IMR-90 (cell line): ENCODE results near the gene PALM3. TPM values are rescaled to one million over a fixed set of nuclear protein-coding genes. Genes with fewer than 3 reads are reported as not detected.

Source experiments
- ATAC-seq: fragments of 200-7000 bp; cut with Tn5 transposase; 2 replicates; pipeline ENCODE4 v1.9.1; 2020; ENCODE audit warnings: low read depth, mild to moderate bottlenecking, moderate library complexity
- BruUV-seq: library from RNA; stranded (reverse); fragments of 400-500 nt; replicated peaks from 2 replicates; lab custom pipeline; 2021; lab: Mats Ljungman, UMichigan
- CTCF ChIA-PET: fragments of 300-600 bp; formaldehyde crosslinking; extraction: SDS; loops from one replicate; lab custom pipeline; 2021; ENCODE audit warnings: antibody characterized with exemption; lab: Yijun Ruan, JAX
- POLR2A ChIA-PET: fragments of 300-600 bp; sonication (Branson Sonifier 250); formaldehyde crosslinking; loops from one replicate; lab custom pipeline; 2022; ENCODE audit warnings: antibody characterized with exemption; ENCODE audit not compliant: unreplicated experiment; lab: Charles Lee
- DNase-seq: peaks from one replicate; pipeline ENCODE4 v3.0.0; 2013
- H2AFZ ChIP-seq: replicated peaks from 2 replicates; pipeline ENCODE3; 2013; ENCODE audit warnings: low read length, mild to moderate bottlenecking; ENCODE audit not compliant: poor library complexity
- H2AK5ac ChIP-seq: 2 replicates; pipeline ENCODE4 v1.6.1; 2013; ENCODE audit warnings: low read depth, low read length, inconsistent platforms
- H2AK9ac ChIP-seq: replicated peaks from 2 replicates; pipeline ENCODE3; 2013; ENCODE audit warnings: mild to moderate bottlenecking, low read depth, low read length, moderate library complexity; ENCODE audit not compliant: poor library complexity
- H2BK120ac ChIP-seq: 2 replicates; pipeline ENCODE4 v1.6.1; 2013; ENCODE audit warnings: low read depth, low read length, inconsistent platforms
- H2BK15ac ChIP-seq: 3 replicates; pipeline ENCODE4 v1.6.1; 2013; ENCODE audit warnings: low read depth, low read length, inconsistent platforms
- H2BK20ac ChIP-seq: 2 replicates; pipeline ENCODE4 v1.6.1; 2013; ENCODE audit warnings: low read depth, mild to moderate bottlenecking, inconsistent platforms, low read length, moderate library complexity
- H2BK5ac ChIP-seq: 2 replicates; pipeline ENCODE4 v1.6.1; 2013; ENCODE audit warnings: mild to moderate bottlenecking, low read depth, low read length, inconsistent platforms; ENCODE audit not compliant: poor library complexity, severe bottlenecking
- H3K14ac ChIP-seq: replicated peaks from 2 replicates; pipeline ENCODE4 v1.6.1; 2013; ENCODE audit warnings: low read depth, low read length, inconsistent platforms
- H3K18ac ChIP-seq: 2 replicates; pipeline ENCODE4 v1.6.1; 2013; ENCODE audit warnings: low read depth, low read length, control low read depth
- H3K23ac ChIP-seq: 2 replicates; pipeline ENCODE4 v1.6.1; 2013; ENCODE audit warnings: low read depth, low read length, inconsistent platforms
- H3K27ac ChIP-seq: 2 replicates; pipeline ENCODE4 v1.5.1; 2013; ENCODE audit warnings: mild to moderate bottlenecking, control low read depth, low read length; ENCODE audit not compliant: insufficient read depth
- H3K27me3 ChIP-seq: 2 replicates; pipeline ENCODE4 v1.6.1; 2013; ENCODE audit warnings: low read length; ENCODE audit not compliant: control insufficient read depth, insufficient read depth
- H3K36me3 ChIP-seq: 2 replicates; pipeline ENCODE4 v1.6.1; 2013; ENCODE audit warnings: low read length, mixed read lengths; ENCODE audit not compliant: control insufficient read depth, insufficient read depth
- H3K4ac ChIP-seq: 2 replicates; pipeline ENCODE4 v1.6.1; 2013; ENCODE audit warnings: low read depth, low read length, inconsistent platforms
- H3K4me1 ChIP-seq: 2 replicates; pipeline ENCODE4 v1.6.1; 2013; ENCODE audit warnings: low read length, mixed read lengths; ENCODE audit not compliant: control insufficient read depth, insufficient read depth
- H3K4me2 ChIP-seq: 2 replicates; pipeline ENCODE4 v1.6.1; 2013; ENCODE audit warnings: low read depth, mild to moderate bottlenecking, control low read depth, low read length, moderate library complexity
- H3K4me3 ChIP-seq: 2 replicates; pipeline ENCODE4 v1.5.1; 2013; ENCODE audit warnings: low read depth, mild to moderate bottlenecking, control low read depth, low read length, moderate library complexity; ENCODE audit not compliant: insufficient read depth
- H3K56ac ChIP-seq: 2 replicates; pipeline ENCODE4 v1.6.1; 2013; ENCODE audit warnings: low read length, inconsistent platforms; ENCODE audit not compliant: insufficient read depth; ENCODE audit errors: extremely low read depth
- H3K79me1 ChIP-seq, 2 experiments: 2 replicates each; pipeline ENCODE4 v1.6.1; 2013; ENCODE audit warnings: low read length in 2 of 2, inconsistent platforms in 1 of 2, low read depth in 1 of 2
- H3K9ac ChIP-seq: 2 replicates; pipeline ENCODE4 v1.6.1; 2013; ENCODE audit warnings: low read depth, low read length, control low read depth
- H3K9me1 ChIP-seq: 2 replicates; pipeline ENCODE4 v1.6.1; 2013; ENCODE audit warnings: low read length, inconsistent platforms; ENCODE audit not compliant: insufficient read depth
- H3K9me3 ChIP-seq: 2 replicates; pipeline ENCODE4 v1.6.1; 2013; ENCODE audit warnings: low read length; ENCODE audit not compliant: control insufficient read depth, insufficient read depth
- H4K20me1 ChIP-seq: 2 replicates; pipeline ENCODE4 v1.6.1; 2013; ENCODE audit warnings: low read length, inconsistent platforms; ENCODE audit not compliant: insufficient read depth
- H4K5ac ChIP-seq: 2 replicates; pipeline ENCODE4 v1.6.1; 2013; ENCODE audit warnings: mild to moderate bottlenecking, low read depth, low read length, control low read depth
- H4K8ac ChIP-seq, 2 experiments: 2 replicates each; pipeline ENCODE4 v1.6.1; 2013; ENCODE audit warnings: low read depth in 2 of 2, low read length in 2 of 2, control low read depth in 1 of 2, inconsistent platforms in 1 of 2
- H4K91ac ChIP-seq: 2 replicates; pipeline ENCODE4 v1.6.1; 2013; ENCODE audit warnings: low read depth, low read length, inconsistent platforms; ENCODE audit not compliant: insufficient read depth
- BHLHE40 ChIP-seq: fragments of 150-350 bp; IDR thresholded peaks from 2 replicates; pipeline ENCODE4 v1.6.1; 2016; ENCODE audit warnings: mild to moderate bottlenecking, low read depth, low read length
- CEBPB ChIP-seq: IDR thresholded peaks from 2 replicates; pipeline ENCODE4 v1.6.1; 2012; ENCODE audit warnings: low read depth, low read length, improper control_type of control experiment
- CHD1 ChIP-seq: IDR thresholded peaks from 2 replicates; pipeline ENCODE4 v1.6.1; 2012; ENCODE audit warnings: low read depth, low read length, improper control_type of control experiment
- CTCF ChIP-seq: conservative IDR thresholded peaks from 2 replicates; pipeline ENCODE4 v1.5.1; 2012; ENCODE audit warnings: mild to moderate bottlenecking, low read depth, low read length, improper control_type of control experiment
- FOS ChIP-seq: fragments of 150-350 bp; IDR thresholded peaks from 2 replicates; pipeline ENCODE4 v1.6.1; 2016; ENCODE audit warnings: low read depth, low read length
- MAFK ChIP-seq: IDR thresholded peaks from 2 replicates; pipeline ENCODE4 v1.6.1; 2012; ENCODE audit warnings: low read depth, low read length, improper control_type of control experiment
- MAZ ChIP-seq: IDR thresholded peaks from 2 replicates; pipeline ENCODE4 v1.6.1; 2012; ENCODE audit warnings: low read depth, mild to moderate bottlenecking, low read length, improper control_type of control experiment, moderate library complexity, borderline replicate concordance
- NFE2L2 ChIP-seq: fragments of 150-350 bp; IDR thresholded peaks from 2 replicates; pipeline ENCODE4 v1.6.1; 2016; ENCODE audit warnings: low read depth, mild to moderate bottlenecking, low read length
- POLR2A ChIP-seq: IDR thresholded peaks from 2 replicates; pipeline ENCODE4 v1.6.1; 2012; ENCODE audit warnings: mild to moderate bottlenecking, low read depth, low read length
- RAD21 ChIP-seq: IDR thresholded peaks from 2 replicates; pipeline ENCODE4 v1.6.1; 2012; ENCODE audit warnings: low read length, improper control_type of control experiment
- RFX5 ChIP-seq: IDR thresholded peaks from 2 replicates; pipeline ENCODE4 v1.8.0; 2012; ENCODE audit warnings: low read depth, mild to moderate bottlenecking, low read length, moderate library complexity
- SMC3 ChIP-seq: fragments of 150-350 bp; IDR thresholded peaks from 2 replicates; pipeline ENCODE4 v1.6.1; 2016; ENCODE audit warnings: low read depth, mild to moderate bottlenecking, antibody characterized with exemption, low read length, moderate library complexity
- USF2 ChIP-seq: fragments of 150-350 bp; IDR thresholded peaks from 2 replicates; pipeline ENCODE4 v1.6.1; 2017; ENCODE audit warnings: mild to moderate bottlenecking, antibody characterized with exemption, low read length, low read depth
- WGBS, 2 experiments: methylation state at CpG; one replicate each; pipeline versions ENCODE4 v1.1.5 to v1.1.7; 2013; ENCODE audit warnings: missing lambda C conversion rate in 2 of 2; ENCODE audit not compliant: insufficient read length in 1 of 2; ENCODE audit errors: extremely low coverage in 2 of 2; 5-methylcytosine and 5-hydroxymethylcytosine counted together
- dilution Hi-C: fragments of 300-500 bp; cut with HindIII; formaldehyde crosslinking; loops from one replicate; pipeline ENCODE4 v1.14.3; 2018; ENCODE audit warnings: low sequenced_read_pairs; ENCODE audit not compliant: unreplicated experiment
- in situ Hi-C: fragments of 300-500 bp; cut with MboI; formaldehyde crosslinking; loops from 3 replicates; pipeline ENCODE4 v1.14.3; 2019; ENCODE audit warnings: low sequenced_read_pairs, inconsistent platforms, mixed read lengths
- intact Hi-C: fragments of 100-400 bp; cut with micrococcal nuclease; formaldehyde crosslinking; loops from 2 replicates; pipeline ENCODE4 v1.10.0; 2022
- polyA plus RNA-seq, 3 experiments: library from polyadenylated mRNA; depleted of rRNA; stranded (reverse); fragments of >200 nt; gene quantifications; 2 replicates each; pipeline ENCODE4 v1.2.3, GENCODE V29; 2012; ENCODE audit warnings: low replicate concordance in 1 of 3
- total RNA-seq: library from RNA; depleted of rRNA; stranded (reverse); fragments of >200 nt; gene quantifications from 2 replicates; pipeline ENCODE4 v1.2.3, GENCODE V29; 2012
- TF ChIP-seq, protein P1 (sequence below): fragments of 150-350 bp; IDR thresholded peaks from 2 replicates; pipeline ENCODE4 v1.6.1; 2016; ENCODE audit warnings: low read depth, mild to moderate bottlenecking, low read length, moderate library complexity, borderline replicate concordance

The PALM3 gene
- total and polyA plus RNA-seq, 2 of the 4 experiments (the other 2 are of a cell fraction): 0.18 to 0.84 TPM

GRCh38 chr19:14052470-14052869 lies 9.4 kb downstream of the PALM3 start:
- WGBS, 2 experiments: 87% methylated on average over 3 of the region's 6 CpGs; no CpG with 5 or more reads in 1 of the 2 experiments
- ATAC-seq: no peak

More at GRCh38 chr19:14052470-14052869, 9.4 kb downstream of the PALM3 start:
- no peak overlapping the region for H3K18ac ChIP-seq
- CTCF ChIA-PET: interaction anchor here (0.5 kb wide), 1 partner anchor 91 kb away, joined by 3 read pairs; no protein-coding TSS in a partner anchor
- H3K36me3 ChIP-seq: no peaks in the 10 kb centered on the region
- no peak overlapping the region for H3K4me2 ChIP-seq
- intact Hi-C loops (no loop called here), dilution Hi-C loops (no loop called here), in situ Hi-C loops (no loop called here)
- H4K8ac ChIP-seq: no peak overlapping the region
- no peak overlapping the region for H2BK5ac ChIP-seq
- TF ChIP-seq RFX5: no peak
- no peak for TF ChIP-seq CTCF
- no peak for TF ChIP-seq MAFK
- no peak for TF ChIP-seq RAD21
- TF ChIP-seq USF2: no peak
- no peak for TF ChIP-seq BHLHE40
- no peak for TF ChIP-seq CHD1
- TF ChIP-seq, protein P1, sequence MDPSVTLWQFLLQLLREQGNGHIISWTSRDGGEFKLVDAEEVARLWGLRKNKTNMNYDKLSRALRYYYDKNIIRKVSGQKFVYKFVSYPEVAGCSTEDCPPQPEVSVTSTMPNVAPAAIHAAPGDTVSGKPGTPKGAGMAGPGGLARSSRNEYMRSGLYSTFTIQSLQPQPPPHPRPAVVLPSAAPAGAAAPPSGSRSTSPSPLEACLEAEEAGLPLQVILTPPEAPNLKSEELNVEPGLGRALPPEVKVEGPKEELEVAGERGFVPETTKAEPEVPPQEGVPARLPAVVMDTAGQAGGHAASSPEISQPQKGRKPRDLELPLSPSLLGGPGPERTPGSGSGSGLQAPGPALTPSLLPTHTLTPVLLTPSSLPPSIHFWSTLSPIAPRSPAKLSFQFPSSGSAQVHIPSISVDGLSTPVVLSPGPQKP: no peak
- TF ChIP-seq FOS: no peak
- TF ChIP-seq NFE2L2: no peak
- no peak for TF ChIP-seq SMC3
- no peak for TF ChIP-seq CEBPB
- no peak for TF ChIP-seq MAZ
- no peak for TF ChIP-seq POLR2A
- POLR2A ChIA-PET: no interaction called here
- H3K14ac ChIP-seq: no peak overlapping the region
- H4K20me1 ChIP-seq: no peaks in the 10 kb centered on the region
- H2AK5ac ChIP-seq: no peak overlapping the region
- H3K9me1 ChIP-seq: no peaks in the 10 kb centered on the region
- peaks cover 2% of the 10 kb centered on the region; the same call in 1 of the 2 replicates for H3K9me3 ChIP-seq
- H2AK9ac ChIP-seq: no peak overlapping the region
- H3K23ac ChIP-seq: no peak overlapping the region
- H3K4ac ChIP-seq: no peak overlapping the region
- DNase-seq: no peak
- no peak overlapping the region for H3K27ac ChIP-seq
- H3K27me3 ChIP-seq: peaks cover 13% of the 10 kb centered on the region; the same call in 1 of the 2 replicates
- H4K91ac ChIP-seq: no peak overlapping the region
- H3K4me3 ChIP-seq: no peak overlapping the region
- no TSS peak for BruUV-seq
- no peak overlapping the region for H2BK15ac ChIP-seq
- H3K9ac ChIP-seq: no peak overlapping the region
- no peak overlapping the region for H4K5ac ChIP-seq
- H2AFZ ChIP-seq: no peak overlapping the region
- no peak overlapping the region for H2BK120ac ChIP-seq
- no peaks in the 10 kb centered on the region for H3K4me1 ChIP-seq
- no peaks in the 10 kb centered on the region for H3K79me1 ChIP-seq
- H3K56ac ChIP-seq: no peak overlapping the region
- no peak overlapping the region for H2BK20ac ChIP-seq
